ENCODE data around the gene OR2L5.
A peak's percentile ranks its signal among the peaks of the same experiment; 100 is the strongest.

OR2L5 gene, protein sequence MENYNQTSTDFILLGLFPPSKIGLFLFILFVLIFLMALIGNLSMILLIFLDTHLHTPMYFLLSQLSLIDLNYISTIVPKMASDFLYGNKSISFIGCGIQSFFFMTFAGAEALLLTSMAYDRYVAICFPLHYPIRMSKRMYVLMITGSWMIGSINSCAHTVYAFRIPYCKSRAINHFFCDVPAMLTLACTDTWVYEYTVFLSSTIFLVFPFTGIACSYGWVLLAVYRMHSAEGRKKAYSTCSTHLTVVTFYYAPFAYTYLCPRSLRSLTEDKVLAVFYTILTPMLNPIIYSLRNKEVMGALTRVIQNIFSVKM

GRCh38 chr1:248013229-248013710 lies at the start of gene OR2L5:
Gene OR2L5, plus strand, starts transcription at chr1:248013660. Its CDS starts 8,288 bp downstream, at chr1:248021948.
- DNase-seq = no peak
- TF ChIP-seq GATA1 (IDR thresholded peaks at IDR 0.05; ENCODE audit: low read depth, low read length) = no peak
- TF ChIP-seq POLR2A (IDR thresholded peaks at IDR 0.05; ENCODE audit: low read length) = no peak

DNA sequence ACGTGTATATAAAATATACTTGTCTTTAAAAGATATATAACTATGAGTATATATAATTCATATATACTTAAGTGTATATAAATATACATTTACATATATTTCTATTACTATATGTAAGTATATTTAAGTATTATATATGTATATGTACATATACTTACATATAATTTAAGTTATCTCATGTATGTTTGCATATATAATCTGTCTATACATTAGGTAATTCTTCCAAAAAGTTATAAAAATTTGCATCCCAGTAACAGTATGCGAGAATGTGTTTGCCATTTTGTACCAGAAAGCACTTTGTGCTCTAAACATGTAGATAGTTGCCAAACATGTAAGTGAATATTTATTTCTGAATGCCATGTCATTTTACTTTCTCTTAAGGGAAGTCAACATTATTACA lies 48.5 kb upstream of the OR2L5 start, which contains the start of gene OR2AK2:
Gene OR2AK2 (plus strand): TSS at position 301 of the 400 bp plus-strand sequence. CDS start 144 bp downstream, outside the sequence.
- no peak for DNase-seq
- TF ChIP-seq POLR2A (IDR thresholded peaks at IDR 0.05; ENCODE audit: low read length) = no peak
- TF ChIP-seq GATA1 (IDR thresholded peaks at IDR 0.05; ENCODE audit: low read depth, low read length) = no peak

GRCh38 chr1:247966532-247967204 lies 46.8 kb upstream of the OR2L5 start:
- DNase-seq = no peak
- TF ChIP-seq GATA1 (IDR thresholded peaks at IDR 0.05; ENCODE audit: low read depth, low read length) (no peak), POLR2A (IDR thresholded peaks at IDR 0.05; ENCODE audit: low read length) (no peak)

GRCh38 chr1:247992986-247993385 lies 20.5 kb upstream of the OR2L5 start:
- no peak for TF ChIP-seq GATA1 (IDR thresholded peaks at IDR 0.05; ENCODE audit: low read depth, low read length)
- no peak for DNase-seq

- TF ChIP-seq GATA1 (IDR thresholded peaks at IDR 0.05; ENCODE audit: low read depth, low read length) = no peak
- TF ChIP-seq POLR2A (IDR thresholded peaks at IDR 0.05; ENCODE audit: low read length) = no peak
Observed at GRCh38 chr1:247998811-247999210, 14.6 kb upstream of the OR2L5 start.

GRCh38 chr1:248000169-248000568 lies 13.3 kb upstream of the OR2L5 start:
- TF ChIP-seq POLR2A (IDR thresholded peaks at IDR 0.05; ENCODE audit: low read length) (no peak), GATA1 (IDR thresholded peaks at IDR 0.05; ENCODE audit: low read depth, low read length) (no peak)

More at GRCh38 chr1:247998811-247999210, 14.6 kb upstream of the OR2L5 start:
- peak; percentile 48 to 89 for DNase-seq

GRCh38 chr1:248007778-248008177 lies 5.7 kb upstream of the OR2L5 start:
- DNase-seq = no peak
- TF ChIP-seq GATA1 (IDR thresholded peaks at IDR 0.05; ENCODE audit: low read depth, low read length) (no peak), POLR2A (IDR thresholded peaks at IDR 0.05; ENCODE audit: low read length) (no peak)

More at GRCh38 chr1:248000169-248000568, 13.3 kb upstream of the OR2L5 start:
- no peak for DNase-seq

- DNase-seq = peak; percentile 23 to 41
- TF ChIP-seq POLR2A (IDR thresholded peaks at IDR 0.05; ENCODE audit: low read length) = no peak
Observed at GRCh38 chr1:248009681-248010080, 3.8 kb upstream of the OR2L5 start.

GRCh38 chr1:248015803-248016202 lies 2.3 kb downstream of the OR2L5 start:
- TF ChIP-seq POLR2A (IDR thresholded peaks at IDR 0.05; ENCODE audit: low read length) = no peak
- no peak for DNase-seq

GRCh38 chr1:248029770-248030169 lies 16.3 kb downstream of the OR2L5 start, which contains the start of gene OR2L2:
Gene OR2L2, plus strand, starts transcription at chr1:248030070. Its CDS starts 8,198 bp downstream, at chr1:248038268.
- TF ChIP-seq GATA1 (IDR thresholded peaks at IDR 0.05; ENCODE audit: low read depth, low read length) = no peak
- TF ChIP-seq POLR2A (IDR thresholded peaks at IDR 0.05; ENCODE audit: low read length) = no peak
- DNase-seq = no peak

DNA sequence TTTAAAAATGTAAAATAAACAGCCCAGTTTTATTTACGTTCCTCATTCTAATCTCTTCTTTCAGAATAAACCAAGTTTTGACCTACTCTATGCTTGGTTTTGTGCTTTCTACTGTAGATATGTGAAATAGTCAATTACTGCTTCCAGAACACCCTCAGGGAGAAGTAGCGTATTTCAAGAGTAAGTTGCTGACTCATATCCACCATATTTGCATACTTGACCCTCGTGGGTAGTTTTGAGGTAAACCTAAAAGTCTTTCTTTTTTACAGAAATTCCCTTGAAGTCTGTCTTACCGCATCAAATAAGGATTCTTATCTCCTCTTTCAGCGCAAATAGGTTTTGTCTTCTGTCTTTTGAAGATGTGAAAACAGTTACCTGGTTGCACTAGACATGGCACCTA lies 31.7 kb downstream of the OR2L5 start:
- no peak for TF ChIP-seq POLR2A (IDR thresholded peaks at IDR 0.05; ENCODE audit: low read length)
- no peak for TF ChIP-seq GATA1 (IDR thresholded peaks at IDR 0.05; ENCODE audit: low read depth, low read length)
- DNase-seq = no peak

- DNase-seq = no peak
- TF ChIP-seq POLR2A (IDR thresholded peaks at IDR 0.05; ENCODE audit: low read length) (no peak), GATA1 (IDR thresholded peaks at IDR 0.05; ENCODE audit: low read depth, low read length) (no peak)
Observed at GRCh38 chr1:248046536-248046935, 33.1 kb downstream of the OR2L5 start, which contains the start of gene OR2L3. Gene OR2L3, plus strand, starts transcription at chr1:248046836. Its CDS starts 13,846 bp downstream, at chr1:248060682.

DNA sequence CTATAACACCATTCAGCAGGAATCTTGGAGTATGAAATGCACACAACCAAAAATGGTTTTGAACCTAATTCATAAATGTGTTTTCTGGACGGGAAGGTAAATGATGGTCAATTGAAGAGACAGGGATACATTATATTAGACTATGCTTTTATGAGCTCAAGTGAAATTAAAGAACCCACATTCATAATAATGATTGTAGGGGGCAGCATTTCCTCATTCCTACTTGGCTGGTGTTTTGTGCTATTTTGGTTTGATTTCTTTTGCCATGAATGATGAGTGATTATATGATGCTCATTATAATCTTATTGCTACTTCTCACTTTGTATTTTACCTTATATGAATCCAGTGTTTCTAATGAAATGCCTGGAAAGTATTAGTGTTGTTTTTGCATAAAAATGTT lies 33.5 kb downstream of the OR2L5 start:
- DNase-seq = no peak
- TF ChIP-seq POLR2A (IDR thresholded peaks at IDR 0.05; ENCODE audit: low read length) (no peak), GATA1 (IDR thresholded peaks at IDR 0.05; ENCODE audit: low read depth, low read length) (no peak)

DNA sequence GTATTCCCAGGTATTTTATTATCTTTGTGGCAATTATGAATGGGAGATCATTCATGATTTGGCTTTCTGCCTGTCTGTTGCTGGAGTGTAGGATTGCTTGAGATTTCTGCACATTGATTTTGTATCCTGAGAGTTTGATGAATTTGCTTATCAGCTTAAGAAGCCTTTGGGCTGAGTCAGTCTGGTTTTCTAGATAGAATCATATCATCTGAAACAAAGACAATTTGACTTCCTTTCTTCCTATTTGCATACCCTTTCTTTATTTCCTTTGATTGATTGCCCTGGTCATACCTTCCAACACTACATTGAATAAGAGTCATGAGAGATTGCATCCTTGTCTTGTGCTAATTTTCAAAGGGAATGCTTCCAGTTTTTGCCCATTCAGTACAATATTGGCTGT lies 41.2 kb downstream of the OR2L5 start:
- no peak for DNase-seq
- TF ChIP-seq POLR2A (IDR thresholded peaks at IDR 0.05; ENCODE audit: low read length) = no peak
- no peak for TF ChIP-seq GATA1 (IDR thresholded peaks at IDR 0.05; ENCODE audit: low read depth, low read length)

All from erythroblast (primary cell).